Measurements from ENCODE around the gene SRPK2. TPM values are rescaled to one million over a fixed set of nuclear protein-coding genes. Genes with fewer than 3 reads are reported as not detected.

Gene SRPK2
- total RNA-seq, 1 experiment from 2014 or later, result 58.2 TPM

- no peak for ATAC-seq
- intact Hi-C loops (cut with micrococcal nuclease; ENCODE audit: unreplicated experiment), result no loop called here
- Histone ChIP-seq H3K4me3 (ENCODE audit: low read depth in 2 of 2, low read length in 2 of 2) (no peak overlapping the region), H3K4me1 (ENCODE audit: control insufficient read depth, insufficient read depth, low read length) (no peaks in the 10 kb centered on the region; the same call in 1 of the 2 replicates), H3K27me3 (ENCODE audit: control insufficient read depth, insufficient read depth, low read length) (no peaks in the 10 kb centered on the region), H3K9me3 (ENCODE audit: control insufficient read depth, insufficient read depth, low read depth, low read length) (no peaks in the 10 kb centered on the region), H3K27ac (ENCODE audit: low read length) (no peak overlapping the region), H3K36me3 (ENCODE audit: control insufficient read depth, insufficient read depth, low read length) (no peaks in the 10 kb centered on the region)
- POLR2A ChIA-PET, result interaction anchor here (0.5 to 0.6 kb wide), 2 partner anchors 116 to 440 kb away, joined by 3 to 5 read pairs; no protein-coding TSS in a partner anchor
- no peak for DNase-seq (ENCODE audit: low read depth, low spot score)
- CTCF ChIA-PET, result no interaction called here
- TF ChIP-seq CTCF (IDR thresholded peaks at IDR 0.05), result no peak
- TF ChIP-seq TCF7L2 (IDR thresholded peaks at IDR 0.05; ENCODE audit: low read depth, low read length), result no peak
- TF ChIP-seq SIN3A (IDR thresholded peaks at IDR 0.05; ENCODE audit: borderline replicate concordance, insufficient read depth, low read depth, low read length), result no peak
- TF ChIP-seq REST (IDR thresholded peaks at IDR 0.05; ENCODE audit: insufficient read depth in 1 of 2, low read depth in 2 of 2, low read length in 1 of 2), result no peak
- TF ChIP-seq POLR2AphosphoS5 (IDR thresholded peaks at IDR 0.05; ENCODE audit: low read depth, low read length), result no peak
- BruUV-seq (replicated peaks), result no TSS peak
- in situ Hi-C loops (cut with HindIII; ENCODE audit: low pct_unique_long_range_greater_than_20kb, low sequenced_read_pairs), result no loop called here
Observed at GRCh38 chr7:105408791-105409410, 20.2 kb upstream of the SRPK2 start.

GRCh38 chr7:105403128-105403527 lies 14.4 kb upstream of the SRPK2 start:
- H3K27me3 ChIP-seq (ENCODE audit: control insufficient read depth, insufficient read depth, low read length), result no peaks in the 10 kb centered on the region
- ChIA-PET CTCF (interaction anchor here (0.6 kb wide), 1 partner anchor 700 kb away, joined by 3 read pairs; no protein-coding TSS in a partner anchor), POLR2A (interaction anchor here (0.6 kb wide), 1 partner anchor 287 kb away, joined by 13 read pairs; no protein-coding TSS in a partner anchor)
- BruUV-seq (replicated peaks), result no TSS peak
- TF ChIP-seq REST (IDR thresholded peaks at IDR 0.05; ENCODE audit: insufficient read depth in 1 of 2, low read depth in 2 of 2, low read length in 1 of 2) (no peak), SIN3A (IDR thresholded peaks at IDR 0.05; ENCODE audit: borderline replicate concordance, insufficient read depth, low read depth, low read length) (no peak), CTCF (IDR thresholded peaks at IDR 0.05) (no peak), TCF7L2 (IDR thresholded peaks at IDR 0.05; ENCODE audit: low read depth, low read length) (no peak), POLR2AphosphoS5 (IDR thresholded peaks at IDR 0.05; ENCODE audit: low read depth, low read length) (no peak)
- no peak overlapping the region for H3K4me3 ChIP-seq (ENCODE audit: low read depth in 2 of 2, low read length in 2 of 2)
- H3K36me3 ChIP-seq (ENCODE audit: control insufficient read depth, insufficient read depth, low read length), result no peaks in the 10 kb centered on the region
- DNase-seq (ENCODE audit: low read depth, low spot score), result no peak
- H3K4me1 ChIP-seq (ENCODE audit: control insufficient read depth, insufficient read depth, low read length), result no peaks in the 10 kb centered on the region
- intact Hi-C loops (cut with micrococcal nuclease; ENCODE audit: unreplicated experiment) (no loop called here), in situ Hi-C loops (cut with HindIII; ENCODE audit: low pct_unique_long_range_greater_than_20kb, low sequenced_read_pairs) (no loop called here)
- no peak overlapping the region for H3K27ac ChIP-seq (ENCODE audit: low read length)
- H3K9me3 ChIP-seq (ENCODE audit: control insufficient read depth, insufficient read depth, low read depth, low read length), result no peaks in the 10 kb centered on the region
- ATAC-seq, result no peak
